NB4 (cell line): Measurements from ENCODE around the gene RPS23.

Source experiments
- CTCF ChIP-seq: IDR thresholded peaks from one replicate; pipeline ENCODE4 v1.5.1; 2012; ENCODE audit warnings: low read depth, low read length
- MAX ChIP-seq: IDR thresholded peaks from 2 replicates; pipeline ENCODE4 v1.6.1; 2011; ENCODE audit warnings: low read depth, low read length
- MYC ChIP-seq: IDR thresholded peaks from 2 replicates; pipeline ENCODE4 v1.6.1; 2011; ENCODE audit warnings: low read depth, low read length
- POLR2A ChIP-seq: IDR thresholded peaks from 2 replicates; pipeline ENCODE4 v1.6.1; 2011; ENCODE audit warnings: mild to moderate bottlenecking; ENCODE audit not compliant: insufficient read length; ENCODE audit errors: extremely low read depth

GRCh38 chr5:82296929-82297328 lies 18.8 kb upstream of the RPS23 start:
- TF ChIP-seq CTCF (no peak), POLR2A (no peak), MAX (no peak), MYC (no peak)
